Hepatocyte (in vitro differentiated cells): ENCODE results near the gene STK24. TPM values are rescaled to one million over a fixed set of nuclear protein-coding genes. Genes with fewer than 3 reads are reported as not detected.

Source experiments
- DNase-seq: peaks from one replicate; pipeline ENCODE4 v3.0.0-alpha.2; 2016; ENCODE audit warnings: low spot score
- H2AFZ ChIP-seq: fragments of 200-600 bp; sonication (generic); 2 replicates; pipeline ENCODE4 v1.6.0; 2016; ENCODE audit warnings: antibody characterized with exemption, mild to moderate bottlenecking
- H3K27ac ChIP-seq: fragments of 200-600 bp; sonication (generic); 2 replicates; pipeline ENCODE4 v1.5.1; 2016; ENCODE audit warnings: mild to moderate bottlenecking
- H3K27me3 ChIP-seq: fragments of 200-600 bp; sonication (generic); 2 replicates; pipeline ENCODE4 v1.6.1; 2016
- H3K36me3 ChIP-seq: fragments of 200-600 bp; sonication (generic); replicated peaks from 2 replicates; pipeline ENCODE4 v1.5.1; 2016; ENCODE audit warnings: low read depth; ENCODE audit not compliant: insufficient read depth
- H3K4me1 ChIP-seq: fragments of 200-600 bp; sonication (generic); 2 replicates; pipeline ENCODE4 v1.5.1; 2016; ENCODE audit warnings: mild to moderate bottlenecking, moderate library complexity; ENCODE audit not compliant: insufficient read depth
- H3K4me2 ChIP-seq: fragments of 200-600 bp; sonication (generic); 2 replicates; pipeline ENCODE4 v1.6.0; 2016
- H3K4me3 ChIP-seq: fragments of 200-600 bp; sonication (generic); 2 replicates; pipeline ENCODE4 v1.5.1; 2016; ENCODE audit warnings: mild to moderate bottlenecking
- H3K79me2 ChIP-seq: fragments of 200-600 bp; sonication (generic); 2 replicates; pipeline ENCODE4 v1.6.0; 2017; ENCODE audit warnings: mild to moderate bottlenecking
- H3K9me2 ChIP-seq: fragments of 200-600 bp; sonication (generic); replicated peaks from 2 replicates; pipeline ENCODE4 v1.6.0; 2017; ENCODE audit warnings: mild to moderate bottlenecking; ENCODE audit not compliant: insufficient read depth
- H3K9me3 ChIP-seq: fragments of 200-600 bp; sonication (generic); 2 replicates; pipeline ENCODE4 v1.5.1; 2016; ENCODE audit warnings: low read depth, mild to moderate bottlenecking
- H4K20me1 ChIP-seq: fragments of 200-600 bp; sonication (generic); 2 replicates; pipeline ENCODE4 v1.6.0; 2016; ENCODE audit warnings: mild to moderate bottlenecking; ENCODE audit not compliant: insufficient read depth, poor library complexity, severe bottlenecking
- EZH2 ChIP-seq: fragments of 200-600 bp; sonication (generic); IDR thresholded peaks from 2 replicates; pipeline ENCODE4 v1.6.1; 2016; ENCODE audit warnings: antibody characterized with exemption, mild to moderate bottlenecking, borderline replicate concordance
- EZH2phosphoT487 ChIP-seq: fragments of 200-600 bp; sonication (generic); IDR thresholded peaks from one replicate; pipeline ENCODE4 v1.6.1; 2018; ENCODE audit warnings: antibody characterized with exemption, mild to moderate bottlenecking, low read depth, moderate library complexity; ENCODE audit not compliant: unreplicated experiment, severe bottlenecking
- WGBS: methylation state at CpG from one replicate; pipeline ENCODE4 v1.1.6; 2016; ENCODE audit warnings: low lambda C conversion rate; ENCODE audit errors: missing lambda C conversion rate; 5-methylcytosine and 5-hydroxymethylcytosine counted together
- polyA plus RNA-seq: library from polyadenylated mRNA; unstranded; fragments of >200 nt; fragmentation: Nextera tagmentation; extraction: Ambion mirVana; gene quantifications from 2 replicates; pipeline ENCODE4 v1.2.1, GENCODE V29; 2016
- total RNA-seq: library from RNA; depleted of rRNA; stranded (reverse); fragments of >200 nt; gene quantifications from 2 replicates; pipeline ENCODE4 v1.2.3, GENCODE V29; 2014
- TF ChIP-seq, protein P1 (sequence below): fragments of 200-600 bp; sonication (generic); IDR thresholded peaks from 2 replicates; pipeline ENCODE4 v1.5.1; 2016; ENCODE audit warnings: antibody characterized with exemption, mild to moderate bottlenecking; ENCODE audit not compliant: poor library complexity

STK24 gene
- total and polyA plus RNA-seq, 2 experiments from 2014 or later, result 71.2 to 74.4 TPM

GRCh38 chr13:98406427-98406826 lies 170.5 kb downstream of the STK24 start:
- Histone ChIP-seq H3K36me3 (no peaks in the 10 kb centered on the region), H3K27ac (no peak overlapping the region), H3K9me2 (no peaks in the 10 kb centered on the region), H3K4me2 (no peak overlapping the region), H4K20me1 (no peaks in the 10 kb centered on the region), H3K79me2 (no peaks in the 10 kb centered on the region), H2AFZ (no peak overlapping the region), H3K27me3 (no peaks in the 10 kb centered on the region), H3K4me3 (no peak overlapping the region), H3K9me3 (no peaks in the 10 kb centered on the region), H3K4me1 (peaks cover 11% of the 10 kb centered on the region)
- DNase-seq, result no peak
- 87% methylated on average over 9 of the region's 9 CpGs for WGBS
- TF ChIP-seq, protein P1, sequence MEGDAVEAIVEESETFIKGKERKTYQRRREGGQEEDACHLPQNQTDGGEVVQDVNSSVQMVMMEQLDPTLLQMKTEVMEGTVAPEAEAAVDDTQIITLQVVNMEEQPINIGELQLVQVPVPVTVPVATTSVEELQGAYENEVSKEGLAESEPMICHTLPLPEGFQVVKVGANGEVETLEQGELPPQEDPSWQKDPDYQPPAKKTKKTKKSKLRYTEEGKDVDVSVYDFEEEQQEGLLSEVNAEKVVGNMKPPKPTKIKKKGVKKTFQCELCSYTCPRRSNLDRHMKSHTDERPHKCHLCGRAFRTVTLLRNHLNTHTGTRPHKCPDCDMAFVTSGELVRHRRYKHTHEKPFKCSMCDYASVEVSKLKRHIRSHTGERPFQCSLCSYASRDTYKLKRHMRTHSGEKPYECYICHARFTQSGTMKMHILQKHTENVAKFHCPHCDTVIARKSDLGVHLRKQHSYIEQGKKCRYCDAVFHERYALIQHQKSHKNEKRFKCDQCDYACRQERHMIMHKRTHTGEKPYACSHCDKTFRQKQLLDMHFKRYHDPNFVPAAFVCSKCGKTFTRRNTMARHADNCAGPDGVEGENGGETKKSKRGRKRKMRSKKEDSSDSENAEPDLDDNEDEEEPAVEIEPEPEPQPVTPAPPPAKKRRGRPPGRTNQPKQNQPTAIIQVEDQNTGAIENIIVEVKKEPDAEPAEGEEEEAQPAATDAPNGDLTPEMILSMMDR, result no peak
- no peak for TF ChIP-seq EZH2
- no peak for TF ChIP-seq EZH2phosphoT487

GRCh38 chr13:98405690-98406344 lies 171.1 kb downstream of the STK24 start:
- Histone ChIP-seq H3K4me3 (no peak overlapping the region), H3K9me3 (no peaks in the 10 kb centered on the region), H3K36me3 (no peaks in the 10 kb centered on the region), H3K79me2 (no peaks in the 10 kb centered on the region), H3K4me1 (peaks cover 11% of the 10 kb centered on the region), H3K9me2 (no peaks in the 10 kb centered on the region), H3K4me2 (no peak overlapping the region), H2AFZ (no peak overlapping the region), H3K27ac (no peak overlapping the region), H4K20me1 (no peaks in the 10 kb centered on the region), H3K27me3 (no peaks in the 10 kb centered on the region)
- TF ChIP-seq EZH2 (no peak), EZH2phosphoT487 (no peak)
- TF ChIP-seq, protein P1, result no peak
- no peak for DNase-seq
- WGBS, result 63% methylated on average over 8 of the region's 8 CpGs

- H3K36me3 ChIP-seq, result no peaks in the 10 kb centered on the region
- no peak overlapping the region for H3K4me2 ChIP-seq
- no peak overlapping the region for H3K4me3 ChIP-seq
- no peaks in the 10 kb centered on the region for H4K20me1 ChIP-seq
- no peak for TF ChIP-seq EZH2phosphoT487
- TF ChIP-seq, protein P1, result peak; percentile 24
- H2AFZ ChIP-seq, result no peak overlapping the region
- no peaks in the 10 kb centered on the region for H3K9me2 ChIP-seq
- 55% methylated on average over 7 of the region's 7 CpGs for WGBS
- H3K4me1 ChIP-seq, result peaks cover 11% of the 10 kb centered on the region
- peak; percentile 26 for DNase-seq
- H3K27ac ChIP-seq, result no peak overlapping the region
- H3K27me3 ChIP-seq, result no peaks in the 10 kb centered on the region
- H3K9me3 ChIP-seq, result no peaks in the 10 kb centered on the region
- no peaks in the 10 kb centered on the region for H3K79me2 ChIP-seq
Observed at GRCh38 chr13:98405107-98405571, 171.8 kb downstream of the STK24 start.
